NCI-H510A (cell line): ENCODE measurements around the gene NOTCH3.

Source experiments
- DNase-seq: peaks from one replicate; lab custom pipeline; 2025; lab: John Stamatoyannopoulos, UW

Gene NOTCH3

DNA sequence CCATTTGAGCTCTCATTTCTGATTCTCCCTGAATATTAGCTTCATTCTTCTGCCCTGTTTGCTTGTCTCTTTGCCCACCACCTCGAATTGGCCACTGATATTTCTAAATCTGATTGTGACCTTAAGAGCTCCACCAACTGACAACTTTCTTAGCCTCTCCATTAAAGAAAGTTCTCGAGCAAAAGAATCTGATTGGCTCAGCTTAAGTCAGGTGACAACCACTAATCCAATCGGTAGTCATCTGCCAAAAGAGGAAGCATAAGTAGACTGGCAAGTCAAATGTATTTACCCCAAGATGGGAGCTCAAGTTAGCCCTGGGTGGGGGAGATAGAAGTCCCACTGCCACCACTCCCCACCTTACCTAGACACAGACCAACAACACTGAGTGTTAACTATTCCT is 41.5 kb downstream of the NOTCH3 start:
- no peak for DNase-seq

DNA sequence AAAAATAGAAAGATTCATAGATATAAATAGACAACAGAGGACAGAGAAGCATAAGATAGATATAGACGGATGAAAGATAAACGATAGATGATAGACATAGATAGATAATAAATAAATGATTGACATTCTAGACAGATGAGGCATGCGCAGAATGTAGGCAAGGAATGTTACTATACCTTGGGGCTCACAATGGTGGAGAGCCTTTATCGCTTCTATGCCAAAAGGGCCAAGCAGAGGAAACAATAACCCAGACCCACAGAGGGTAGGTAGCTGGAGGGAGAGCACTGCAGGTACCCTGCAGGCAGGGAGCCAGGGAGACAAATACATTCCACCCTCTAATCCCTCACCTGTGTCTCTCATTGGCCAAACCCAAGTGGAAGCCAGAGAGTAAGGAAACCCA is 44.4 kb downstream of the NOTCH3 start:
- no peak for DNase-seq

DNA sequence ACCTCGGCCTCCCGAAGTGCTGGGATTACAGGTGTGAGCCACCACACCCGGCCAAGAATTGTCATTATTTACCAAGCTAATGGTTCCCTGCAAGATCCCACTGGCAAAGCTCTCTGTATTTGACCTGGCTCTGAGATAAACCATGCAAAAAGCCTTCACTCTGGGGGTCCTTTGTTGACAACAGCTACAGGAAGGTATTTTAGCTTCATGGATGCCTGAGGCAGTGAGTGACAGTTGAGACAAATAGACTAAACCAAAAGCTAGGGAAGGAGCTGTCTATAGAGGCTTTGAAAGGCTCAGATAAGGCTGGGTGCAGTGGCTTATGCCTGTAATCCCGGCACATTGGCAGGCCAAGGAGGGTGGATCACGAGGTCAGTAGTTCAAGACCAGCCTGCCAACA is 45.5 kb downstream of the NOTCH3 start:
- DNase-seq, result no peak

DNA sequence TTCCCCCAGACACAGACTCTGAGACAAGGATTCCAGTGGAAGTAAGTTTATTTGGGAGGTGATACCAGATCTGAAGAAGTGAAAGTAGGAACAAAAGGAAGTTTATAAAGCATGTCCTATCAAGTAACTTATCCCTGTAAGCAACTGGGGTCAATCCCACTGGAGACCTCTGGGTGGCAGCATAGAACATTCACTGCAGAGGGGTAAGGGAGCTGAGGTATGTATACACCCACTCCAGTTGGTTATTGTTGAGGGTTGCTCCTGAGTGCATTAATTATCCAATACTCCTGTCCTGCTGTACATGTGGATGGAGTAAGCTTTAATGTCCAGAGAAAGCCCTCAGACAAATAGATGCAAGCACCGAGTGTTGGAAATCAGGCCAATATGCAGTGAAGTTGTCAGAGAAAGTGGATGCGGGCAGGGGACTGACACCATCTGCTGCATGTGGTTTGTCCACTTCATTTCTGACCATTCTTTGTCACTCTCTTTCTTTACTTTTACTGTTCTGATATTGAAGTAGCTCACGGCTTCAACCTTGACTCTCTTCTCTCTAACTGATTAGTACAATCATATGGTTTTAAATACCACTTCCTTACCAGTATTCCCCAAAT is 46.7 kb downstream of the NOTCH3 start:
- DNase-seq, result no peak

DNA sequence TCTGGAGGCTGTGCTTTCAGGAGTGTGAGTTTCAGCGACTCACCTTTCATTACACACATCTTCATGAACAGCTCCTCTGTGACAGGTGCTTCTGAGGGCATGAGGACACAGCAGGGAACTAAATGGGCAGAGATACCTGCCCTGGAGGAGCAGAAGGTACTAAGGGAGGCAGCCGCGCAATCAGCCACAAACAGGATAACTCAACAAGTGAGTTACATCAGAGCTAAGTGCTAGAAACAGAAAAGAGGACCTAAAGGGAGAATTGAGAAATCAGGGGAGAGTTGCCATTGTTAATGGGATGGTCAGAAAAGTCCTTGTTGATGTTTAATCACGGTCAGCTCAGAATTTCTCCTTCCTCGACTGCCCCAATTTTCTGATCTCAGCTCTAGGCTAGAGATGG is 51.1 kb downstream of the NOTCH3 start:
- no peak for DNase-seq

DNA sequence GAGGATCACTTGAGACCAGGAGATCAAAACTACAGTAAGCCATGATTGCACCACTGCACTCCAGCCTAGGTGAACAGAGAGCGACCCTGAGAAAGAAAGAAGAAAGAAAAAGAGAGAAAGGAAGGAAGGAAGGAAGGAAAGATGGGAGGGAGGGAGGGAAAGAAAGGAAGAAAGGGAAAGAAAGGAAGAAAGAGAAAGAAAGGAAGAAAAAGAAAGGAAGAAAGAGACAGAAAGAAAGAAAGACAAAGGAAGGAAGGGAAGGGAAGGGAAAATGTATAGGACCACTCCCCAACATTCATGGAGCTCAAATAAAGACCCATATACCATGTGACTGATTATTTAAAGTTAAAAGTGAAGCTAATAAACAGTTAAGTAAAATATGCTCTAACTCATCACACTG is 53.7 kb downstream of the NOTCH3 start:
- DNase-seq, result no peak

DNA sequence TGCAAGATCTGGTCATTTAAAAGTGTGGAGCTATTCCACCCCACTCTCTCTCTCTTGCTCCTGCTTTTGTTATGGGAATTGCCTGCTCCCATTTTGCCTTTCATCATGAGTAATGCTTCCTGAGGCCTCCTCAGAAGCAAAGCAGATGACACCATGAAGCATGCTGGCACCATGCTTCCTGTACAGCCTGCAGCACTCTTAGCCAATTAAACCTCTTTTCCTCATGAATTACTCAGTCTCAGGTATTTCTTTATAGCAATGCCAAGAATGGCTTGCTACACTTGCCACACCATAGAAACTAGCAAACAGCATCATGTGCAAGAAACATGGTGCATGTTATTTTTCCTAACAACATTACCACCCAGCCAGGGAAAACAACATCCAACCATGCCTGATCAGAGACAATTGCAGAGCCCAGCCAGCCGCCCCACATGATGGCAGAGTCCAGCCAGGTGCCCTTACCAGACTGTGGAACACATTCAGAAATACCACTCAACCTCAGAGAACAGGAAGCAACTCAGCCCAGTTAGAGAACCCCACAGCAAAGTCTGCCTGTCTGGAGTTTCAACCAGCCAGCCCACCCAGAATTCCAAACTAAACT is 56.6 kb downstream of the NOTCH3 start:
- no peak for DNase-seq

DNA sequence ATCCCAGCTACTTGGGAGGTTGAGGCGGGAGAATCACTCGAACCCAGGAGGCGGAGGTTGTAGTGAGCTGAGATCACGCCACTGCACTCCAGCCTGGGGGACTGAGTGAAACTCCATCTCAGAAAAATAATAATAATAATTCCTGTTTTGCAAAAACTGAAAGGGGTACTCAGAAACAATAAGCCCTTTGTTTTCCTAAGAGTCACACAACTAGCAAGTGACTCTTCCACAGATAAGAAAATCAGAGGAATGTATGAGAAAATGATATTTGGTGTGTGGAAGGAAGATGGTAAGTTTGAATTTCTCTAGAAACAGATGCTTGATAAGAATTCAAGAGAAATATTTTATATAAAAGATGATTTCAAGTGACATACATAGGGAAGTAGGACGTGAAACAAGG is 58.5 kb downstream of the NOTCH3 start:
- no peak for DNase-seq

DNA sequence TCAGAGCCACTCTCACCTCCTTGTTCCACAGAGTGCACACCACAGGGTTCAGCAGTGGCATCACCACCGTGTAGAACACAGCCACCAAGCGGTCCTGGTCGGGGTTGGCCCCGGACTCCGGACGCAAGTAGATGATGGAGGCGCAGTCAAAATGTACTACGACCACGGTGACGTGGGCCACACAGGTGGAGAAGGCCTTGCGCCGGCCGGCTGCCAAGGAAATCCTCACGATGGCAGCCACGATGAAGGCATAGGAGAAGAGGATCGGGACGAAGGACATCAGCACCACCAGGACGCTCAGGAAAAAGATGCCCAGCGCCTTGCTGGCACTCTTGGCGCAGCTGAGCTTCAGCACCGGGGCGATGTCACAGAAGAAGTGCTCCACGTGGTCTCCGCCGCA is 59.7 kb downstream of the NOTCH3 start:
- DNase-seq, result no peak

DNA sequence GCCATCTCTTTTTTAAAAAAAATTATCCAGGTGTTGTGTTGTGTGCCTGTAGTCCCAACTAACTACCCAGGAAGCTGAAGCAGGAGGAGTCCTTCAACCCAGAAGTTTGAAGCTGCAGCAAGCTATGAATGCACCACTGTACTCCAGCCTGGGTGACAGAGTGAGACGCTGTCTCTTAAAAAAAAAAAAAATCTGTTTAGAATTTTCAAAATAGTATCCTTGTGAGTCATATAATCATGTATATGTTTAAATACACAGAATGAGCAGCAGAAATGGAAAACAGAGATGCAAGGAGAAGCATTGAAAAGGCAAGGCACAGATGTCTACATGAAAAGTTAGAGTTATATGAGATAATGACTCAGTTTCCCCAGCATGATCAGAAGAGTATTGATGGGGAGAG is 62.4 kb downstream of the NOTCH3 start:
- DNase-seq, result no peak

DNA sequence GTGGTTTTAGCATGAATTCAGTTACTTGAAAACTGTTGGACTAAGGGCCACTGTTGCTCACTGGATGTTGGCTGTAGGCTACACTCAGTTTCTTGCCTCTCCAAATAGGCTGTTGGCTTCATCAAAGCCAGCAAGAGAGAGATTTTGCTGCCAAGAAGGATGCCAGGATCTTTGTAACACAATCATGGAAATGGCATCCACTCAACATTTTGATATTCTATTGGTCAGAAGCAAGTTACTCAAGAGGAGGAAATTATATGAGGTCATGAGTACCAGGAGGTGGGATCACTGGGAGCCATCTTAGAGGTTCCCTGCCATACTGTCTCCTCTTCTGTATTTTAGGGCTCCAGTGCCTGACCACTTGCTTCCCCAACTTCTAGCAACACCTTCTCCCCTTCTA is 63.0 kb downstream of the NOTCH3 start:
- DNase-seq, result no peak

DNA sequence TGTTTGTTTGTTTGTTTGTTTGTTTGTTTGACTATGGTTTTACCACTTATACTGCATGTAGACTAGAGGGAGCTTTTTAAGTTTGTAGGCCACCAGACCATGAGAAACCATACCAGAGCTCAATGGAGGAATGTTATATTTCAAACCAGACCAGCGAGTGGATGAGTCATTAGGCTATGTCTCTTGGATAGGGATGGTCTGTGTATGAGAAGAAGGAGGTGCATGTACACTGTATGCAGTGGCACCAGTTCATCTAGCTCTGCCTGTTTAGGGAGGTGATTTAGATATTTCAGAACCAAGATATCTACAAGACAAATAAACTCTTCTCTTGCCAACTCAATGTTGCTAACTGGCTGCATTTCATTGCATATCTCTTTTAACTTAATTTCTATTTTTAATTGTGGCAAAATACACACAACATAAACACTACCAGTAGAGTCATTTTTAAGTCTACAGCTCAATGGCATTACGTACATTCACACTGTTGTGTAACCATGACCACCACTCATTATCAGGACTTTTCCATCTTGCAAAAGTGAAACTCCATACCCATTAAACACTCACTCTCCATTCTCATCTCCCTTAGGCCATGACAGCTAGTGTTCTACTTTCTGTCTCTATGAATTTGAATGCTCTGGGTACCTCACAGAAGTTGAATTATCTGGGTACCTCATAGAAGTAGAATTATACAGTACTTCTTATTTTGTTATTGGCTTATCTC is 64.4 kb downstream of the NOTCH3 start:
- DNase-seq, result no peak

DNA sequence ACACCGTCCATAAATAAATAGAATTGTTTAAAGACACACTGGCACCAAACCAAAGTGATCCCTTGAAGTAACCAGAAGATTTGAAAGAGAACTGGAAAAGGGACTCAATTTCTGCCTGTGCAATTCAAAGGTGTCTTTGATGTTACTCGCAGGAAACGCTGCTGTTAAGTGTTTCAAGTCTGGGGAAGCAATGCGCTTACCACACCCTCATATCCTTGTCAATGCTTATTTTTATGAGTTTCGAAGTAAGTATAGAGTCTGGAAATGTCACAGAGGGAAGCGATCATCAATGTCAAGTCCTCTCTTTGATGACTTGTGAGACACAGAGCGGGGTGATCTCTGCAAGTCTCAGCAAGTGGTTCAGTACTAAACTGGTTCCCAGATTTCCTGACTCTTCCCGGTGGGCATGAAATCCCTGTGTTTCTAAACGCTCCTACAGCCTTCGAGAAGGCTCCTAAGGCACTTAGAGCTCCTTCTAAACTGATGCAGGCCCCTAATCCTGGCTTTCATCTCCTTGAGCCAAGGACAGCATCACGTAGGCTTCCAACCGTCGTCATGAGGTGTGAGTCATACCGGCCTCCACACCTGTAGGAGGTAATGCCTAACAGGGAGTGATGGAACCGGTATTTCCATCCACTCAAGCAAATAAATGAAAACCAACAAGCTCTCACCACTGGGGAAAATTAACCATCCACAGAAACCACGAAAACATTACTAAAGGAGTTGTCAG is 70.8 kb downstream of the NOTCH3 start:
- no peak for DNase-seq

DNA sequence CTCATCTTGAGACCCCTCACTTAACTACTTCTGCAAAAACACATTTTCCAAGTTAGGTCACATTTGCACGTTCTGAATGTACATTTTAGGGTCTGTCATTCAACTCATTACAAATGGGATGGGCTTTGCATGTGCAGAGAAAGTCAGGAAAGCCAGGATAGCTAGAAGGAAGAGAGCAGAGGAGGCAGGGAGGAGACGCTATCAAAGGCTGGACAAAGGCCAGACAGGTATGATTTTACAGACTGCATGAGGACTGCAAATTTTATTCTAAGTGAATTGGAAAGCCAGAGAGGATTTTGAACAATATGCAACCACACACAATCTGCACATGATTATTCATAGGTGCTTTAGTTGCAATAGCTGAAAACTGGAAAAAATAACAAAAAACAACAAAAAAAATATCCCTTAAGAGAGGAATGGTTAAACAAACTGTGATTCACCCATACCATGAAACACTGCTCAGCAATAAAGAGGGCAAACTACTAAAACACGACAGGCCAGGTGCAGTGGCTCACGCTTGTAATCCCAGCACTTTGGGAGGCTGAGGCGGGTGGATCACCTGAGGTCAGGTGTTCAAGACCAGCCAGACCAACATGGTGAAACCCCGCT is 72.5 kb downstream of the NOTCH3 start:
- DNase-seq, result no peak

DNA sequence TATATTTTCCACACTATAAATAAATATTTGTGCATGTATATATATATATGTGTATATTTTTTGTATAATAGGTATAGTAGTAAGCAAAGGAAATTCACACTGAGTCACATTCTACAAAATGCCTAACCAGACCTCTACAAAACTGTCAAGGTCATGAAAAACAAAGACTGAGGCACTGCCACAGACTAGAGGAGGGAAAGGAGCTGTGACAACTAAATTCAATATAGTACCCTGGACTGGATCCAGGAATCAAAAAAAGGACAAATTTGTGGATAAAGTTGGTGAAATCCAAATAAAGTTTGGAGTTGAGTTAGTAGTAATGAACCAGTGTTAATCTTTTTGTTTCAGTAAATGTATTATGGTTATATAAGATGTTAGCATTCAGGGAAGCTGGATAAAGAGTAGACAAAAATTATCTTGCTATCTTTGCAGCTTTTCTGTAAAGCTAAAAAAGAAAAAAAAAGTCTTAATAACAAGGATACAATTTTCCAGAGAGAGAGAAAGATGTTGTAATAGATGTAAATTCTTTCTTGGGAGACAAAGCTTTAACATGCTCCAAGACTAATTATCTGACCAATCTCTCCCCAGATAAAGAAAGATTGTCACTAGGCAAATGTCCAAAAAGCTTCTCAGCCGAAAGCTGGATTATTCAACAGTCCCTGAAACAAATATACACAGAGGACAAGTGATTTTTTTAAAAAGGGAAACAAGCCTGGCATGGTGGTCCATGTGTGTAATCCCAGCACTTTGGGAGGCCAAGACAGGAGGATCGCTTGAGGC is 74.5 kb downstream of the NOTCH3 start:
- no peak for DNase-seq

DNA sequence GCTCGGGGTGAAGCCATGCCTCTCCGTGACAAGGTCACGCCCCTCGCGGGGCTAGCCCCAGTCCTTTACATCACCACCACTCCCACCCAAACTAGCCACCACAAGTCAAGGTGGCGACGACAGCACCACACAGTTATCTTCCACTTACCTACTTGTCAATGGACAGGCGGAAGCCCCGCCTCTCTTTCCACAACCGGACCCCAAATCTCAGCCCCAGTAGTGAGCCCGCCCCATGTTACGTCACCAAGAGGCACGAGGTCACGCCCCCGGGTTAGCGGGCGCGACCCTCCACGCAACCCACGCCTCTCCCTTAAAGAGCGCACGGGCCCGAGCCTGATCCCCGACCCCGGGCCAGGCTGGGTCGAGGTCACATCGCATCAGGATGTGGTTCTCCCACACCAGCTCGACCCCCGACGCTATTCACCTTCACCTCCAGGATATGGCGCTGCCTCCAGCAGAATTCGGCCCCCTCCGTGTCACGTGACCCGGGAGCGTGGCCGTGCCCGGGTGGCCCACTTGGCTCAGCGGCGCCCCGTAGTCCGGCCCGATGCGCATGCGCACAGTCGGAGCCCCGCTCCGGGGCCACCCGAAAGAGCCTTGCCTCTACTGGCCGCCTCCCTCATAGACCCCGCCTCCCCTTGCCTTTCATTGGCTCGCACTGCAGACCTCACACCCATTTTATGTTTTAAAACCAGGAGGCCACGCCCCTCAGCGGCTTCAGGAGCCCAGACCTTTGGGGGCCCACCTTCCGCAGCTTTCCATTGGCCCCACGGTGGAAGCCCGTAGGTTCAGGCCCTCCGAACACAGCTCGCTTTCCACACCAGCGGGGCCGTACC is 75.3 kb downstream of the NOTCH3 start:
- DNase-seq, result peak; percentile 95

DNA sequence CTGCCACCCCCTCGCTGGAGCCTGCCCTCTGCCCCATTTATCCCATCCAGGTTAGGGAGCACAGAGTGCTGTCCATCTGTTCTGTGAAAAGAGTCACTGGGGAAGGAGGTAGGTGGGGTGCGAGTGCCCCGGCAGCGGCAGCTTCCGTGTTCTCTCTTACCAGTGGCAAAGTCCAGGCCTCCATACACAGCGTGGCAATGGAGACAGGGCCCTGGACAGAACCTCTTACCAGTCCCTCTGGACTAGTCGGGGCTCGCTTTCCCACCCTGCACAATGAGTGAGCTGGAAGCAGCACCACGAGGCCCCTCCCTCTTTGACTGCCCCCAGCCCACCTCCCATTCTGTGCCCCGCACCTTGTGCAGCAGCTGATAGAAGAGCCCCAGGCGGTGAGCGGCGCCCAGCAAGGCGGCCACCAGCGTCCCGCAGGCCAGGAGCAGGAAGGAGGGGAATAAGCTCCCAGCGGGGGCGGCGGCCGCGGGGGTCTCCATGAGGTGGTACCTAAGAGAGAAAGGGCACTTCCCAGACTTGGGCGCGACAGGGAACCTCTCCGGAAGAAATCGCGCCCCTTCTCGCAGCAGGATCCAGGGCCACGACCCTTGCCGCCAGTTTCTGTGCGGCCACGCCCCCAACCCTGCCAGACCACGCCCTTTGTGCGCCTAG is 76.1 kb downstream of the NOTCH3 start:
- DNase-seq, result no peak

DNA sequence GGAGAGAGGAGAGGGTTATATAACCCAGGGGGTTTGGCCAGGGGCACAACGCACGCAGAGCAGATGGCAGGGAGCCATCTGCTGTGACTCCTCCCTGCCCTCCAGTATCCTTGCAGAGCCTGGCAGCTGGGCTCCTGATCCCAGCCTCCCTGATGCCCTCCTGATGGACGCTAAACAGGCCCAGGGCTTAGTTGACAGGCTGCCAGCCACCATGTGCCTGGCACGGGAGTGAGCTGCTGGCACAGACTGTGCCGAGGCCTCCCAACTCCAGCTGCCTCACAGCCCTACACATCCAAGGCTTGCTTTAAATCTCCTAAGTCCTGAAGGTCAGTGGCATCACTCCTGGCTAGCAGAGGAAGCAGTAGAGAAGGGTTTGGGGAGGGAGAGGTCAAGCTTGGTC is 76.9 kb downstream of the NOTCH3 start:
- DNase-seq, result no peak

DNA sequence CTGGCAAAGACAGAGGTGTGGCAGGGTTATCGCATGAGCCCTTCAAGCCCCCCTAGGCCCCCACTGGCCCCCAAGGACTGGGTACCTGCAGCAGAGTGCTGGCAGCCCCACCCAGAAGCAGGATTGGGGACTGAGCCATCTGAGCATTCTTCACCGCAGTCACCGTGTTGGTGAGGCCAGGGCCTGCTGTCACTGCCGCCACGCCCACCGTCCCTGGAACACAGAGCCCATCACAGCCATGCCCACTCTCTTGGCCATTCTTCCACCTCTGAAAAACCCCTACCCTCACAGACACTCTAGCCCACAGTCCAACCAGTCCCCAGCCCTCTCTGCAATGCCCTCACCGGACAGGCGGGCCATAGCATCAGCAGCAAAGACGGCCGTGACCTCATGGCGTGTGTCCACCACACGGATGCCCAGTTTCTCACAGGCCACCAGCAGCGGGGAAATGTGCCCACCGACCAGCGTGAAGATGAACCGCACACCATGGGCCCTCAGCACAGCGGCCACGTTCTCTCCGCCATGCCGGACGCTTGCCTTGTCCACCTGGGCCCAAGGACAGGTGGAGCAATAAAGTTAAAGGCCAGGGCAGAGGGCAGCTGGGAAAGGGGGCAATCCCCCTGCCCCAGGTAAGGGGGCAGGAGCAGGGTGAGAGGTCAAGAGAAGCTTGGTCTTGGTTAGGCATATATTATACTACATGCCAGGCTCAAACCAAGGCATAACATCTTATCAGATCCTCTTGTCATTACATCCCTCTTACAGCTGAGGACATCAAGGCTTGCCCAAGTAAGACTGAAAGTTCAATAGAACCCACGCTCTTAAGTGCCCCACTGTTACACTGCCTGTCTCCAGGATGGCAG is 77.5 kb downstream of the NOTCH3 start:
- no peak for DNase-seq
